ENCODE data around the gene TBC1D5. TPM values are rescaled to one million over a fixed set of nuclear protein-coding genes. Genes with fewer than 3 reads are reported as not detected.

TBC1D5 gene
- polyA plus RNA-seq, 1 experiment = 27.0 TPM

DNA sequence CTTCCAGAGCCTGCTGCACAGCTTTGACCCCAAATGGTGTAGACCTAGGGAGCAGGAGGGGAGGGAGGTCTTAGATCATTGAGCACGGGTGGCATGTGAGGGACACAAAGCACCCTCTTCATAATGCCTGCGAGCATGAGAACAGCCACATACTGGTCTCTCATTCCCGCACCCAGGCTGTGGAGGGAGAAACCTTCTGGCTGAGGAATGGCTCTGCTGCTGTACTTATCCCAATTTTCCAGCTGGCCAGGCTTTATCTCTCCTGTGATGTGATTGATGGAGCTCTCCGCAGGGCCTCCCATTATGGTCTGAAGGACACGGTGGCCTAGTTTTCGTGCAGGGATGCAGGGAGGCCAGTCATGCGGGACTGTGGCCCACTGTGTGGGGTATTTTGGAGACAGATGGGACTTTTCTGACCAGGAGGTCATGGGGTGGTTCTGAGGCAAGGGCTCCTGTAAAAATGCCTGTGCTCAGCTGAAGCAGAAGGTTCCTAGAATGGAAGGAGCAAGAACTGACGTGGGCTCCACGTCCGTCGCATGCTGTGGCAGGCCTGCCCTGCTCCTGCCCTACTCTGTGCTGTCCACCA, 606.2 kb downstream of the TBC1D5 start:
- Histone ChIP-seq H3K4me3 (ENCODE audit: low read depth, low read length) (no peak overlapping the region), H3K36me3 (ENCODE audit: control insufficient read depth, insufficient read depth, low read length) (no peaks in the 10 kb centered on the region), H3K27me3 (ENCODE audit: control insufficient read depth, insufficient read depth, low read length) (no peaks in the 10 kb centered on the region)
- DNase-seq (ENCODE audit: low read depth) = no peak
- ChIA-PET POLR2A (no interaction called here), CTCF (no interaction called here)
- TF ChIP-seq, protein P1, sequence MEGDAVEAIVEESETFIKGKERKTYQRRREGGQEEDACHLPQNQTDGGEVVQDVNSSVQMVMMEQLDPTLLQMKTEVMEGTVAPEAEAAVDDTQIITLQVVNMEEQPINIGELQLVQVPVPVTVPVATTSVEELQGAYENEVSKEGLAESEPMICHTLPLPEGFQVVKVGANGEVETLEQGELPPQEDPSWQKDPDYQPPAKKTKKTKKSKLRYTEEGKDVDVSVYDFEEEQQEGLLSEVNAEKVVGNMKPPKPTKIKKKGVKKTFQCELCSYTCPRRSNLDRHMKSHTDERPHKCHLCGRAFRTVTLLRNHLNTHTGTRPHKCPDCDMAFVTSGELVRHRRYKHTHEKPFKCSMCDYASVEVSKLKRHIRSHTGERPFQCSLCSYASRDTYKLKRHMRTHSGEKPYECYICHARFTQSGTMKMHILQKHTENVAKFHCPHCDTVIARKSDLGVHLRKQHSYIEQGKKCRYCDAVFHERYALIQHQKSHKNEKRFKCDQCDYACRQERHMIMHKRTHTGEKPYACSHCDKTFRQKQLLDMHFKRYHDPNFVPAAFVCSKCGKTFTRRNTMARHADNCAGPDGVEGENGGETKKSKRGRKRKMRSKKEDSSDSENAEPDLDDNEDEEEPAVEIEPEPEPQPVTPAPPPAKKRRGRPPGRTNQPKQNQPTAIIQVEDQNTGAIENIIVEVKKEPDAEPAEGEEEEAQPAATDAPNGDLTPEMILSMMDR (IDR thresholded peaks at IDR 0.05; ENCODE audit: insufficient read depth, low read depth, low read length) = no peak

DNA sequence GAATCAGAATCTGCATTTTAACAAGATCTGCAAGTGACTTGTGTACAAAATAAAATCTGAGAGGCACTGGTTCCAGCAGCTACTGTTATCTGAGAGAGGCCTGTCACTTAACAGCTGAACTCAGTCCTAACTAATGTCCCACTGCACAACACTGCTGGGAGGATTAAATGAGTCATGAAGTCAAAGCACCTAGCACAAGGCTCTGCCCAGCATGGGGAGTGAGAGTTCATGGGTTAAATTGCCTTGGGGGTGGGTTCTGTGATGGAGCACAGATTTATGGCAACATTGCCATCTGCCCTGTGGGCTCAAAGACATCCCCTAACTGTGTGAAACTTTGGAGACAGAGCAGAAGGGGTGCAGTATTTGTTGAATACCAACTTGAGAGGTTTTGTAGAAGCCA, 606.7 kb downstream of the TBC1D5 start:
- no peaks in the 10 kb centered on the region for H3K27me3 ChIP-seq (ENCODE audit: control insufficient read depth, insufficient read depth, low read length)
- CTCF ChIA-PET = no interaction called here
- POLR2A ChIA-PET = no interaction called here
- no peaks in the 10 kb centered on the region for H3K36me3 ChIP-seq (ENCODE audit: control insufficient read depth, insufficient read depth, low read length)
- DNase-seq (ENCODE audit: low read depth) = no peak
- H3K4me3 ChIP-seq (ENCODE audit: low read depth, low read length) = no peak overlapping the region
- TF ChIP-seq, protein P1 (IDR thresholded peaks at IDR 0.05; ENCODE audit: insufficient read depth, low read depth, low read length) = no peak

DNA sequence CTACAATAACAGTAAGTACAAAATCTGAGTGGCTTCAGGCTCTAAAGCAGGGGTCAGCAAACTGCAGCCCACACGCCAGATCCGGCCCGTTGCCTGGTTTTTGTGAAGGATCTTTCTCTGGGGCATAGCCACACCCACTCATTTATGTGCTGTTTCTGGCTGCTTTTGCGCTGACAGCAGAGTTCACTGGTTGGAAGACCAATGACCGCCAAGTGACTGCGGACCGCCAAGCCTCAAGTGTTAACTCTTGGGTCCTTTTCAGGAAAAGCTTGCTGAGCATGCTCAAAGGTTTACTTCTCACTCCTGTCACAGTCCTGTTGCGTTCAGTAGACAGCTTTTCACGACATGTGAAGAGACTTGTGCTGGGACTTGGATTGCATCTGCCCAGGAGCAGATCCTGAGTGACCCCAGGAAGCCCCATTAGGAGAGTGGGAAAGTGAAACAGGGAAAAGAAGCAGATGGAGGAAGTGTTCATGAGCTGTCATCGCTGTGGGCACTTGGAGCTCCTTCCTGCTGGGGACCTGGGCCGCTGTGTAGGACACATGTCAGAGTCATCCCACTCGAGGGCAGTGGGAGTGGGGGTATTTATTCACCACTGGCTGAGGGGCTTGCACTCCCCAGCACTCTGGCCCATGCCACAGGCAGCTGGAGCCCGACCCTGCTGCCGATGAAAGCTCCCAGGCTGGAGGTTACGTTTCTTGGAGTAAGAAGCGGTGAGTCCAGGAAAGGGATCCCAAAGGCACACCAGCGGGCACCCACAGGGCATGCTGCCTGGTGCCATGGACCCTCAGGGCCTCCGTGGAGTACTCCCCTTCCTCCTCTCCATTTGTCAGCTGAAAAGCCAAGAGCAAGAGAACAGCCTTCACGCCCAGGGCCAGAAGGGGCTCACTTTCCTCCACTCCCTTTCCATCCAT, 608.5 kb downstream of the TBC1D5 start:
- no peak overlapping the region for H3K4me3 ChIP-seq (ENCODE audit: low read depth, low read length)
- no peaks in the 10 kb centered on the region for H3K27me3 ChIP-seq (ENCODE audit: control insufficient read depth, insufficient read depth, low read length)

DNA sequence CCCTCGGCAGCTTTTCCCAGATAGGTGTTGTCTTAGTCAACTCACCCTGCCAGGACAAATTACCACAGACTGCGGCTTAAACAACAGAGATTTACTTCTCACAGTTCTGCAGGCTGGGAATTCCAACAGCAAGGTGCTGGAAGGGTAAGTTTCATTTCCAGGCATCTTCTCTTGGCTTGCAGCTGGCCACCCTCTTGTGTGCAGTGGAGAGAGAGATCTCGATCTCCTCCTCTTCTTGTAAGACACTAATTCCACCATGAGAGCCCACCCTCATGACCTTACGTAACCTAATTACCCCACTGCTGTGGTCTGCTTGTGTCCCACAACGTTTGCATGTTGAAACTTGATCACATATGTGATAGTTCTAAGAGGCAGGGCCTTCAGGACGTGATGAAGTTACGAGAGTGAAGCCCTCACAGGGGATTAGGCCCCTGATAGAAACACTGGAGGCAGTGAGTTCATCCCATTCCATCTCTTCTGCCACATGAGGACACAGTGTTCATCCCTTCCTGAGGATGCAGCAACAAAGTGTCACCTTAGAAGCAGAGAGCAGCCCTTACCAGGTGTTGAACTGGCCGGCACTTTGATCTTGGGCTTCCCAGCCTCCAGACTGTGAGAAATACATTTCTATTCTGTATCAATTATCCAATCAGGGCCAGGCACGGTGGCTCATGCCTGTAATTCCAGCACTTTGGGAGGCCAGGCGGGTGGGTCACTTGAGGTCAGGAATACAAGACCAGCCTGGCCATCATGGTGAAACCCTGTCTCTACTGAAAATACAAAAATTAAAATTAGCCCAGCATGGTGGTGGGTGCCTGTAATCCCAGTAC, 609.9 kb downstream of the TBC1D5 start:
- POLR2A ChIA-PET = no interaction called here
- CTCF ChIA-PET = no interaction called here
- H3K27me3 ChIP-seq (ENCODE audit: control insufficient read depth, insufficient read depth, low read length) = no peaks in the 10 kb centered on the region

More for the DNA sequence above, 608.5 kb downstream of the TBC1D5 start:
- ChIA-PET POLR2A (no interaction called here), CTCF (no interaction called here)
- TF ChIP-seq, protein P1 (IDR thresholded peaks at IDR 0.05; ENCODE audit: insufficient read depth, low read depth, low read length) = no peak
- DNase-seq (ENCODE audit: low read depth) = no peak
- no peaks in the 10 kb centered on the region for H3K36me3 ChIP-seq (ENCODE audit: control insufficient read depth, insufficient read depth, low read length)

More for the DNA sequence above, 609.9 kb downstream of the TBC1D5 start:
- no peaks in the 10 kb centered on the region for H3K36me3 ChIP-seq (ENCODE audit: control insufficient read depth, insufficient read depth, low read length)
- H3K4me3 ChIP-seq (ENCODE audit: low read depth, low read length) = no peak overlapping the region
- TF ChIP-seq, protein P1 (IDR thresholded peaks at IDR 0.05; ENCODE audit: insufficient read depth, low read depth, low read length) = no peak
- DNase-seq (ENCODE audit: low read depth) = no peak
